Islet precursor cell (in vitro differentiated cells): Measurements from ENCODE around the gene KRT14.
"Not testable (repeated sequence)": the region's sequence is repeated elsewhere in the genome, so short reads cannot be mapped to it uniquely, and the experiment has no call there.

Experiments used
- DNase-seq: peaks from one replicate; pipeline ENCODE4 v3.0.0-alpha.2; 2018

KRT14 gene

GRCh38 chr17:41576740-41577139, 10.0 kb downstream of the KRT14 start:
- not testable (repeated sequence) for DNase-seq

- DNase-seq = no peak
Measured at GRCh38 chr17:41575336-41575735, 11.4 kb downstream of the KRT14 start.

GRCh38 chr17:41571561-41572434, 14.9 kb downstream of the KRT14 start, which contains the start of gene KRT9:
TSS of gene KRT9 (minus strand) at chr17:41572059. CDS start at chr17:41571992, 67 bp downstream.
- peak; percentile 75 for DNase-seq

- no peak for DNase-seq
Measured at GRCh38 chr17:41567317-41567716, 19.4 kb downstream of the KRT14 start.

- DNase-seq = no peak
Measured at GRCh38 chr17:41565338-41565737, 21.4 kb downstream of the KRT14 start.

GRCh38 chr17:41563607-41564170, 23.0 kb downstream of the KRT14 start:
- DNase-seq = no peak

GRCh38 chr17:41561554-41561953, 25.1 kb downstream of the KRT14 start:
- no peak for DNase-seq

- DNase-seq = no peak
Measured at GRCh38 chr17:41559548-41559947, 27.1 kb downstream of the KRT14 start.

GRCh38 chr17:41556931-41557330, 29.8 kb downstream of the KRT14 start:
- DNase-seq = no peak

GRCh38 chr17:41556306-41556705, 30.4 kb downstream of the KRT14 start:
- DNase-seq = no peak

GRCh38 chr17:41555105-41555887, 31.4 kb downstream of the KRT14 start:
- DNase-seq = peak; percentile 83

GRCh38 chr17:41553987-41554680, 32.6 kb downstream of the KRT14 start:
- no peak for DNase-seq

- no peak for DNase-seq
Measured at GRCh38 chr17:41553176-41553575, 33.5 kb downstream of the KRT14 start.

GRCh38 chr17:41552455-41552854, 34.2 kb downstream of the KRT14 start:
- no peak for DNase-seq

- no peak for DNase-seq
Measured at GRCh38 chr17:41551365-41551764, 35.3 kb downstream of the KRT14 start.

- peak; percentile 76 for DNase-seq
Measured at GRCh38 chr17:41549596-41550039, 37.1 kb downstream of the KRT14 start.

- peak; percentile 97 for DNase-seq
Measured at GRCh38 chr17:41548844-41549595, 37.7 kb downstream of the KRT14 start.

GRCh38 chr17:41547921-41548843, 38.5 kb downstream of the KRT14 start:
- peak; percentile 93 for DNase-seq

GRCh38 chr17:41547378-41547841, 39.3 kb downstream of the KRT14 start:
- DNase-seq = peak; percentile 75

- DNase-seq = no peak
Measured at GRCh38 chr17:41546819-41547218, 39.9 kb downstream of the KRT14 start.
